OCI-LY3 (cell line): ENCODE results near the gene CLEC16A.

Source experiments
- H2AFZ ChIP-seq: fragments of 200-600, 300-600 bp; shearing (Covaris generic); 2 replicates; pipeline ENCODE4 v1.6.0; 2014; ENCODE audit warnings: antibody characterized with exemption, low read depth, low read length
- H3K27ac ChIP-seq: fragments of 200-600, 300-600 bp; sonication (generic); 2 replicates; pipeline ENCODE4 v1.5.1; 2014; ENCODE audit warnings: mild to moderate bottlenecking, low read length, moderate library complexity, mixed read lengths
- H3K27me3 ChIP-seq: fragments of 200-600, 300-600 bp; sonication (generic); 2 replicates; pipeline ENCODE4 v1.6.1; 2014; ENCODE audit warnings: low read depth, low read length, mixed read lengths
- H3K36me3 ChIP-seq: fragments of 200-600, 300-600 bp; sonication (generic); replicated peaks from 2 replicates; pipeline ENCODE3; 2014; ENCODE audit warnings: low read depth, low read length, mixed read lengths
- H3K4me1 ChIP-seq: fragments of 300-600, 200-600 bp; sonication (generic); 2 replicates; pipeline ENCODE4 v1.6.1; 2014; ENCODE audit warnings: low read length, mixed read lengths
- H3K4me2 ChIP-seq: fragments of 200-600, 300-600 bp; sonication (generic); 2 replicates; pipeline ENCODE4 v1.6.1; 2014; ENCODE audit warnings: low read length, mixed read lengths
- H3K4me3 ChIP-seq: fragments of 300-600, 200-600 bp; sonication (generic); 2 replicates; pipeline ENCODE4 v1.5.1; 2014; ENCODE audit warnings: antibody characterized with exemption, mild to moderate bottlenecking, low read length, moderate library complexity
- H3K79me2 ChIP-seq: fragments of 300-600, 200-600 bp; shearing (Covaris generic); 2 replicates; pipeline ENCODE4 v1.6.1; 2014; ENCODE audit warnings: mild to moderate bottlenecking, low read length, mixed read lengths
- H3K9ac ChIP-seq: fragments of 300-600, 200-600 bp; shearing (Covaris generic); 2 replicates; pipeline ENCODE4 v1.6.0; 2014; ENCODE audit warnings: mild to moderate bottlenecking, low read length, moderate library complexity
- H3K9me3 ChIP-seq: fragments of 200-600, 300-600 bp; shearing (Covaris generic); 2 replicates; pipeline ENCODE4 v1.6.1; 2014; ENCODE audit warnings: low read length, mixed read lengths; ENCODE audit not compliant: insufficient read depth
- H4K20me1 ChIP-seq: fragments of 200-600, 300-600 bp; sonication (generic); 2 replicates; pipeline ENCODE4 v1.6.1; 2016; ENCODE audit warnings: low read length, mixed read lengths; ENCODE audit not compliant: insufficient read depth
- EZH2phosphoT487 ChIP-seq: fragments of 200-600 bp; shearing (Covaris generic); IDR thresholded peaks from 2 replicates; pipeline ENCODE4 v1.6.1; 2018; ENCODE audit warnings: antibody characterized with exemption, mixed run types, low read depth
- TF ChIP-seq, protein P1 (sequence below): fragments of 200-600, 300-600 bp; sonication (generic); IDR thresholded peaks from 2 replicates; pipeline ENCODE4 v1.5.1; 2014; ENCODE audit warnings: antibody characterized with exemption, low read length, low read depth

The CLEC16A gene

DNA sequence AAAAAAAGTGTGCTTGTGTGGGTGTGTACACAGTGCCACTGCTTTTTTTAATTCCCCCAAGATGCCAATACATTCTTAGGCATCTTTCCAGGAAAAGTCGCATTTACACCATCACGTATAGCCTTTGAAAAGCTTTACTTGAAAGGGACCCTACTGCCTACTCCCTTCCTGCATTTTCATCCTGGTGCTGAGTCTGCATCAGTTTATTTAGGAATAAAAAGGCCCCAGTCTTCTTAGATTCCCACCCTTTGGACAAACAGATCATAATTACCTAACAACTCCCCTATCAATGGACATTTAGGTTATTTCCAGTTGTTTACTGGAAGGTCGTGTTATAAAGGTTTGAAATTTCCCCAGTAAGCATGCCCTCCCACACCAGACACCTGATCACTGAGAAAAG is 54.9 kb downstream of the CLEC16A start:
- Histone ChIP-seq H3K27me3 (no peaks in the 10 kb centered on the region), H4K20me1 (no peaks in the 10 kb centered on the region), H3K4me3 (no peak overlapping the region), H3K36me3 (peaks cover 3% of the 10 kb centered on the region), H3K9me3 (no peaks in the 10 kb centered on the region), H3K4me2 (no peak overlapping the region), H3K27ac (no peak overlapping the region), H3K4me1 (peaks cover 11% of the 10 kb centered on the region), H3K79me2 (no peaks in the 10 kb centered on the region), H2AFZ (no peak overlapping the region), H3K9ac (no peak overlapping the region)
- TF ChIP-seq, protein P1, sequence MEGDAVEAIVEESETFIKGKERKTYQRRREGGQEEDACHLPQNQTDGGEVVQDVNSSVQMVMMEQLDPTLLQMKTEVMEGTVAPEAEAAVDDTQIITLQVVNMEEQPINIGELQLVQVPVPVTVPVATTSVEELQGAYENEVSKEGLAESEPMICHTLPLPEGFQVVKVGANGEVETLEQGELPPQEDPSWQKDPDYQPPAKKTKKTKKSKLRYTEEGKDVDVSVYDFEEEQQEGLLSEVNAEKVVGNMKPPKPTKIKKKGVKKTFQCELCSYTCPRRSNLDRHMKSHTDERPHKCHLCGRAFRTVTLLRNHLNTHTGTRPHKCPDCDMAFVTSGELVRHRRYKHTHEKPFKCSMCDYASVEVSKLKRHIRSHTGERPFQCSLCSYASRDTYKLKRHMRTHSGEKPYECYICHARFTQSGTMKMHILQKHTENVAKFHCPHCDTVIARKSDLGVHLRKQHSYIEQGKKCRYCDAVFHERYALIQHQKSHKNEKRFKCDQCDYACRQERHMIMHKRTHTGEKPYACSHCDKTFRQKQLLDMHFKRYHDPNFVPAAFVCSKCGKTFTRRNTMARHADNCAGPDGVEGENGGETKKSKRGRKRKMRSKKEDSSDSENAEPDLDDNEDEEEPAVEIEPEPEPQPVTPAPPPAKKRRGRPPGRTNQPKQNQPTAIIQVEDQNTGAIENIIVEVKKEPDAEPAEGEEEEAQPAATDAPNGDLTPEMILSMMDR = no peak
- TF ChIP-seq EZH2phosphoT487 = no peak

DNA sequence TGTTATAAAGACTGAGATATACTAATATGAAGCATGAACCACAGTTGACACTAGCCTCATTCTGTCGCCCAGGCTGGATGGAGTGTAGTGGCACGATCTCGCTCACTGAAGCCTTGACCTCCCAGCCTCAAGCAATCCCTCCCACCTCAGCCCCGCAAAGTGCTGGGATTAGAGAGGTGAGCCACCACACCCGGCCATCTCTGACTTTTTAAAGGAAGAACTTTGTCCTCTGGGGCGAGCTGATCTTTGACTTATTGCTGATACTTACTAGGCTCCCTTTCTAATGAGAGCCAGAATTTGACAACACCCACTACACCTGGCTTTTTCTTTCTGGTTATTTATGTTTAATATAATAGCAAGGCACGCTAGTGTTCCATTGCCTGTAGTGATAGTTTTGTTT is 57.2 kb downstream of the CLEC16A start:
- no peak overlapping the region for H3K27ac ChIP-seq
- H3K4me2 ChIP-seq = no peak overlapping the region
- H2AFZ ChIP-seq = no peak overlapping the region
- no peak overlapping the region for H3K9ac ChIP-seq
- TF ChIP-seq EZH2phosphoT487 = no peak
- TF ChIP-seq, protein P1 = no peak
- H3K36me3 ChIP-seq = peaks cover 6% of the 10 kb centered on the region
- H3K9me3 ChIP-seq = no peaks in the 10 kb centered on the region
- no peaks in the 10 kb centered on the region for H3K79me2 ChIP-seq
- no peaks in the 10 kb centered on the region for H4K20me1 ChIP-seq
- no peak overlapping the region for H3K4me3 ChIP-seq
- H3K27me3 ChIP-seq = no peaks in the 10 kb centered on the region
- H3K4me1 ChIP-seq = peaks cover 4% of the 10 kb centered on the region

DNA sequence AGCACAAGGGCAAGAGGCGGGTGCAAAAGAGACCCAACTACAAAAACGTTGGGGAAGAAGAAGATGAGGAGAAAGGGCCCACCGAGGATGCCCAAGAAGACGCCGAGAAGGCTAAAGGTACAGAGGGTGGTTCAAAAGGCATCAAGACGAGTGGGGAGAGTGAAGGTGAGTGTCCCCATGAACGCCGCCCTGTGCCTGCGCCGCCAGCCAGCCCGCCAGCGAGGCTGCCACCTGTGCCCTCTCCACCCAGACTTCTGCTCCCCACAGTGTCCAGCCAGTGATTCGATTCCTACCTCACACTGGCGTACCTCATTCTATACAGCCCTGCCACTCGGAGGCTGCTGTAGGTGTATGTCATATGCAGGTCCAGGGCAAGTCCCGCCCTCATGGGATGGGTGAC is 58.8 kb downstream of the CLEC16A start:
- no peaks in the 10 kb centered on the region for H3K27me3 ChIP-seq
- no peak for TF ChIP-seq EZH2phosphoT487
- TF ChIP-seq, protein P1 = no peak
- no peak overlapping the region for H3K9ac ChIP-seq
- no peak overlapping the region for H3K27ac ChIP-seq
- H3K79me2 ChIP-seq = no peaks in the 10 kb centered on the region
- H3K4me2 ChIP-seq = no peak overlapping the region
- peaks cover 6% of the 10 kb centered on the region for H3K36me3 ChIP-seq
- peaks cover 9% of the 10 kb centered on the region for H3K4me1 ChIP-seq
- no peak overlapping the region for H2AFZ ChIP-seq
- H4K20me1 ChIP-seq = no peaks in the 10 kb centered on the region
- H3K9me3 ChIP-seq = no peaks in the 10 kb centered on the region
- H3K4me3 ChIP-seq = no peak overlapping the region

DNA sequence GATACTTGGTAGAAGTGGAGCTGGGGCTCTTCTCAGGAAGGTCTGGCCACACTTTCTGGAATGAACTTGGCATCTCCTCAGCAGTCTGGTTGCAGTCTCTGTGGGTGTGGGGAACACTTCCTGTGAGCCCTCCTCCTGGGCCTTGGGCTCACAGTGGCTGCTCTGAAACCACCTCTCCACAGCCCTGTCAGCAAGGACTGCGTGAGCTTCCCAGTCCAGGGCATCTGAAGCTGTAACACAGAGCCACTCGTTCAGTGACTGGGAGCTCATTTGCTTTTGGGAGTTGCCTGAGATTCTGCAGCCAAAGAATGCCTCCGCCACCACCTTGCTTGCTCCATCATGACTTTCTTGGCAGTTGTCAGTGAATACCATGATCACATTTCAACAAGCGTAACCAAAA is 60.0 kb downstream of the CLEC16A start:
- H3K4me2 ChIP-seq = no peak overlapping the region
- H3K4me3 ChIP-seq = no peak overlapping the region
- TF ChIP-seq, protein P1 = no peak
- TF ChIP-seq EZH2phosphoT487 = no peak
- H3K79me2 ChIP-seq = no peaks in the 10 kb centered on the region
- H4K20me1 ChIP-seq = no peaks in the 10 kb centered on the region
- H3K36me3 ChIP-seq = peaks cover 6% of the 10 kb centered on the region
- no peaks in the 10 kb centered on the region for H3K9me3 ChIP-seq
- peaks cover 9% of the 10 kb centered on the region for H3K4me1 ChIP-seq
- H2AFZ ChIP-seq = no peak overlapping the region
- H3K27ac ChIP-seq = no peak overlapping the region
- no peaks in the 10 kb centered on the region for H3K27me3 ChIP-seq
- H3K9ac ChIP-seq = no peak overlapping the region
